ENCODE data around the gene APBA1.

- TF ChIP-seq CTCF (optimal IDR thresholded peaks at IDR 0.05 in 1 of 3, IDR thresholded peaks at IDR 0.05 in 1 of 3, conservative IDR thresholded peaks at IDR 0.05 in 1 of 3; ENCODE audit: extremely low read depth in 1 of 3, insufficient read depth in 2 of 3, low read length in 3 of 3) (no peak), EZH2 (IDR thresholded peaks at IDR 0.05; ENCODE audit: low read length) (no peak)
These were observed 129.0 kb downstream of the APBA1 start for GRCh38 chr9:69542942-69543704.

All from keratinocyte (primary cell).